A673 (cell line): ENCODE results near the gene ZSWIM6.

ENCODE experiments used
- EZH2 ChIP-seq: fragments of 200-600 bp; sonication (generic); IDR thresholded peaks from 2 replicates; pipeline ENCODE4 v1.6.1; 2017; ENCODE audit warnings: borderline replicate concordance, low read depth, mild to moderate bottlenecking, mixed read lengths, antibody characterized with exemption, low read length; ENCODE audit not compliant: poor library complexity, severe bottlenecking
- TF ChIP-seq, protein P1 (sequence below): fragments of 300-800, 200-600 bp; sonication (generic); conservative IDR thresholded peaks from 2 replicates; pipeline ENCODE4 v1.5.1; 2017; ENCODE audit warnings: low read depth, mild to moderate bottlenecking, antibody characterized with exemption, low read length, moderate library complexity, mixed read lengths

DNA sequence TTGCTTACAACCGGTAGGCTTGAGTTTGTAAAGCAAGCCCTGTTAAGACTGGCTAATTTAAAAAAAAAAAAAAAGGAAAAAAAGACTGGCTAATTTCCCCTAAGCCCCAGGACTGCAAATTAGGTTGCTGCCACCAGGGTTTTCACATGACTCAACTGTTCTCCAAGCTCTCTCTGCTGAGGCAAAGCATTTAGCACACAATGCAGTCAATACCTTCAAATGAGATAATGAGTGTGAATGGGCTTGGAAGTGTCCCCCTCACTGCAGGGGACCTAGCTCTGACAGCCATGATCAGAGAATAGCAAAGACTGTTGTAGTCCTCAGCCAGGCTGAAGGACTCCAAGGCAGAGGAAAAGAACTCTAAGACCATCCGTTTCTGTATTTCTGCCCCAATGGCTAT is 42.8 kb upstream of the ZSWIM6 start:
- TF ChIP-seq, protein P1, sequence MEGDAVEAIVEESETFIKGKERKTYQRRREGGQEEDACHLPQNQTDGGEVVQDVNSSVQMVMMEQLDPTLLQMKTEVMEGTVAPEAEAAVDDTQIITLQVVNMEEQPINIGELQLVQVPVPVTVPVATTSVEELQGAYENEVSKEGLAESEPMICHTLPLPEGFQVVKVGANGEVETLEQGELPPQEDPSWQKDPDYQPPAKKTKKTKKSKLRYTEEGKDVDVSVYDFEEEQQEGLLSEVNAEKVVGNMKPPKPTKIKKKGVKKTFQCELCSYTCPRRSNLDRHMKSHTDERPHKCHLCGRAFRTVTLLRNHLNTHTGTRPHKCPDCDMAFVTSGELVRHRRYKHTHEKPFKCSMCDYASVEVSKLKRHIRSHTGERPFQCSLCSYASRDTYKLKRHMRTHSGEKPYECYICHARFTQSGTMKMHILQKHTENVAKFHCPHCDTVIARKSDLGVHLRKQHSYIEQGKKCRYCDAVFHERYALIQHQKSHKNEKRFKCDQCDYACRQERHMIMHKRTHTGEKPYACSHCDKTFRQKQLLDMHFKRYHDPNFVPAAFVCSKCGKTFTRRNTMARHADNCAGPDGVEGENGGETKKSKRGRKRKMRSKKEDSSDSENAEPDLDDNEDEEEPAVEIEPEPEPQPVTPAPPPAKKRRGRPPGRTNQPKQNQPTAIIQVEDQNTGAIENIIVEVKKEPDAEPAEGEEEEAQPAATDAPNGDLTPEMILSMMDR: 0 out of 2 replicates have a peak, but pooled peaks have one; percentile 23
- TF ChIP-seq EZH2: no peak
